Mammary epithelial cell (primary cell): ENCODE results near the gene SELL.

Experiments used
- CTCF ChIP-seq, 2 donors: IDR thresholded peaks in 1 of 2; conservative IDR thresholded peaks in 1 of 2; 2 replicates each; pipeline ENCODE4 v1.5.1; 2011 to 2012; ENCODE audit warnings: inconsistent platforms in 2 of 2, low read length in 2 of 2, mild to moderate bottlenecking in 2 of 2, control low read depth in 1 of 2, low read depth in 1 of 2; ENCODE audit not compliant: insufficient read depth in 1 of 2; ENCODE audit errors: extremely low read depth in 1 of 2
- EZH2 ChIP-seq: IDR thresholded peaks from 2 replicates; pipeline ENCODE4 v1.6.1; 2012; ENCODE audit warnings: low read length, inconsistent platforms, borderline replicate concordance

DNA sequence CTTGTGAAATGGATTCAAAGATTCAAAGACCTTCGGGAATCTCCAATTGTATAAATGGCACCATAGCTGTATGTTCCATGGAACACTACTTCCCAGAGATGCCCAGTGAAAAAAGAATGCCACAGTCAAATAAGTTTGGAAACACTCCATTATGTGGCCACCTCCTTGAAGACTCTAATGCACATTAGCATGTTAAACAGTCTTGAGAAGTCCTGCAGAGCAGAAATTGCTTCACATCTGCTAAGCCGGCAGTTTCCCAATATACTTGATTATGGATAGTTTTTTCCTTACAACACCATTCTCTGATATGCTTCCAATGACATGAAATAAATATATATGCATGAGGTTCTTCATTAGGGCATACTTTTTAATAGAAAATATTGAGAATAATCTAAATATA lies 35.1 kb upstream of the SELL start:
- no peak for TF ChIP-seq CTCF (conservative IDR thresholded peaks at IDR 0.05 in 1 of 2, IDR thresholded peaks at IDR 0.05 in 1 of 2; ENCODE audit: extremely low read depth in 1 of 2, insufficient read depth in 1 of 2, low read depth in 1 of 2, low read length in 2 of 2)
- TF ChIP-seq EZH2, result no peak
